ENCODE results near the gene ZCRB1. TPM values are rescaled to one million over a fixed set of nuclear protein-coding genes. Genes with fewer than 3 reads are reported as not detected.

ZCRB1 gene
- total RNA-seq, 1 experiment from 2014 or later: 71.5 TPM

DNA sequence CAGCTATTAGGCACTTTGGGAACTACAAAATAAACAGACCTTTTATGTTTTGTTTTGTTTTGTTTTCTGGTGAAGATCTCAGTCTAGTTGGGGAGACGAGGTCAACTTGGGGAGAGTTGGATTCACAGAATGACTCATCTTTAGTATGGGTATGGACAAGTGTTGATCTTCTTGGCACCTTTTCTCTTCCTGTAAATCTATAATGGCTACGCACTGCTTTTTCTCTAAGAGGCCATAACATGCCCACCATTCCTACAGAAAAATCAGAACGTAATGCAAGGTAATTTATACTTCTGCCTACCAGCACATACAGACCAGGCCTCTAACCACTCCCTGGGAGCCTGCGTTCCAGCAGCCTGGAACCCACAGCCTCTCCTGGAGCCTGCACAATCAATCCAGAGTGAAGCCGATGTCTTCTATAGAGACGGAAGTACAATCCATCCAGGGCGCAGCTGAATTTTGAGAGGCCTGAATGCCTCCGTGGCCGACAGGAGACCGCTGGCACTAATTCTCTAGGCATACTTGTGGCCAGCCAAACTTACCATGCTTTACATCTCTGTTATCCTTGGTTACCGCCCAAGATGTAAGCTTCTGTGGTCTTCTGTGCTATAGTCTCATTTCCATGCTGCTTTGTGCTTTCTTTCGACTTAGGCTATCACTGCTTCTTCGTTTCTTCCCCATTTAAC, 790 bp upstream of the ZCRB1 start:
- no CpG with 5 or more reads among the region's 13 CpGs for WGBS (ENCODE audit: extremely low coverage, insufficient read length, low lambda C conversion rate)
- no peak overlapping the region for H2BK12ac ChIP-seq (ENCODE audit: insufficient read length, low read depth, low read length)
- no peak overlapping the region for H2BK20ac ChIP-seq (ENCODE audit: low read depth, low read length, poor library complexity, severe bottlenecking)
- Mint-ChIP-seq H3K27me3 (ENCODE audit: low read depth) (no peaks in the 10 kb centered on the region), H3K36me3 (ENCODE audit: insufficient read depth in 1 of 3, low read depth in 3 of 3) (peaks cover 0 to 24% (median 5%) of the 10 kb centered on the region in 3 experiments; a peak in 5 of 7 replicates), H3K4me3 (peak overlapping the region; percentile 95 to 97), H3K9me3 (no peaks in the 10 kb centered on the region), H3K4me1 (peaks cover 26 to 30% of the 10 kb centered on the region in 2 experiments), H3K27ac (peak overlapping the region; percentile 98 to 99 (median 99))
- H3K27ac ChIP-seq (ENCODE audit: insufficient read length, low read depth, low read length): no peak overlapping the region
- no peak overlapping the region for H3K18ac ChIP-seq (ENCODE audit: insufficient read length, low read depth, low read length)
- peak overlapping the region; percentile 76; the same call in 1 of the 2 replicates for H3K14ac ChIP-seq (ENCODE audit: insufficient read depth, low read length)
- H3K23ac ChIP-seq (ENCODE audit: insufficient read length, low read depth, low read length): no peak overlapping the region
- H2AFZ ChIP-seq (ENCODE audit: low read length): no peak overlapping the region
- H3K79me2 ChIP-seq (ENCODE audit: insufficient read depth, low read length): peaks cover 24% of the 10 kb centered on the region; the same call in 1 of the 2 replicates
- H2BK15ac ChIP-seq (ENCODE audit: low read depth, low read length): no peak overlapping the region
- H4K91ac ChIP-seq (ENCODE audit: insufficient read length, low read depth, low read length): no peak overlapping the region
- no peak overlapping the region for H3K56ac ChIP-seq (ENCODE audit: insufficient read length, low read depth, low read length)
- H3K4me1 ChIP-seq (ENCODE audit: insufficient read depth, low read length): peaks cover 2% of the 10 kb centered on the region; the same call in 1 of the 2 replicates
- no peak overlapping the region for H3K4ac ChIP-seq (ENCODE audit: low read depth, low read length)
- peak overlapping the region; percentile 90 for H3K9ac ChIP-seq (ENCODE audit: extremely low read depth, insufficient read length, low read length)
- H3K4me2 ChIP-seq (ENCODE audit: insufficient read depth, insufficient read length, low read length): peak overlapping the region; percentile 98
- H4K8ac ChIP-seq (replicated peaks; ENCODE audit: insufficient read length, low read depth, low read length): peak overlapping the region; percentile 68
- no peak for DNase-seq
- no peaks in the 10 kb centered on the region for H3K27me3 ChIP-seq (ENCODE audit: insufficient read depth, low read length)
- TF ChIP-seq, protein P1, sequence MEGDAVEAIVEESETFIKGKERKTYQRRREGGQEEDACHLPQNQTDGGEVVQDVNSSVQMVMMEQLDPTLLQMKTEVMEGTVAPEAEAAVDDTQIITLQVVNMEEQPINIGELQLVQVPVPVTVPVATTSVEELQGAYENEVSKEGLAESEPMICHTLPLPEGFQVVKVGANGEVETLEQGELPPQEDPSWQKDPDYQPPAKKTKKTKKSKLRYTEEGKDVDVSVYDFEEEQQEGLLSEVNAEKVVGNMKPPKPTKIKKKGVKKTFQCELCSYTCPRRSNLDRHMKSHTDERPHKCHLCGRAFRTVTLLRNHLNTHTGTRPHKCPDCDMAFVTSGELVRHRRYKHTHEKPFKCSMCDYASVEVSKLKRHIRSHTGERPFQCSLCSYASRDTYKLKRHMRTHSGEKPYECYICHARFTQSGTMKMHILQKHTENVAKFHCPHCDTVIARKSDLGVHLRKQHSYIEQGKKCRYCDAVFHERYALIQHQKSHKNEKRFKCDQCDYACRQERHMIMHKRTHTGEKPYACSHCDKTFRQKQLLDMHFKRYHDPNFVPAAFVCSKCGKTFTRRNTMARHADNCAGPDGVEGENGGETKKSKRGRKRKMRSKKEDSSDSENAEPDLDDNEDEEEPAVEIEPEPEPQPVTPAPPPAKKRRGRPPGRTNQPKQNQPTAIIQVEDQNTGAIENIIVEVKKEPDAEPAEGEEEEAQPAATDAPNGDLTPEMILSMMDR (conservative IDR thresholded peaks at IDR 0.05): no peak
- H4K20me1 ChIP-seq (ENCODE audit: control insufficient read depth, insufficient read depth, insufficient read length): no peaks in the 10 kb centered on the region
- H2BK120ac ChIP-seq (ENCODE audit: low read depth, low read length, poor library complexity, severe bottlenecking): no peak overlapping the region
- no peak overlapping the region for H3T11ph ChIP-seq (ENCODE audit: low read length)
- H4K5ac ChIP-seq (ENCODE audit: insufficient read length, low read depth, low read length): no peak overlapping the region
- peaks cover 6% of the 10 kb centered on the region for H3K23me2 ChIP-seq (ENCODE audit: insufficient read length, low read depth, low read length, poor library complexity, severe bottlenecking)
- no peaks in the 10 kb centered on the region for H3K79me1 ChIP-seq (ENCODE audit: insufficient read depth, low read depth, low read length, poor library complexity, severe bottlenecking)
- no peaks in the 10 kb centered on the region for H3K9me3 ChIP-seq (ENCODE audit: control insufficient read depth, low read depth, low read length)
- H2AK5ac ChIP-seq (ENCODE audit: insufficient read length, low read length): no peak overlapping the region
- peak overlapping the region; percentile 49 for H2BK5ac ChIP-seq (ENCODE audit: insufficient read length, low read length)
